ENCODE data around the gene ZNF710. TPM values are rescaled to one million over a fixed set of nuclear protein-coding genes. Genes with fewer than 3 reads are reported as not detected.

Gene ZNF710
- total and polyA plus RNA-seq, 2 of the 13 experiments (the other 11 are each of a cell fraction or from before 2014, with no cell fraction given): 4.7 to 20.6 TPM

- ChIA-PET POLR2A (no interaction called here), CTCF (ENCODE audit: low intra/inter-chr PET ratio, low total read pairs) (no interaction called here)
- DNase-seq (ENCODE audit: low spot score) (no peak), FAIRE-seq (no peak), ATAC-seq (no peak)
- Histone ChIP-seq H3K4me3 (replicated peaks in 1 of 3; ENCODE audit: insufficient read depth in 1 of 3, low read depth in 2 of 3, low read length in 3 of 3) (no peak overlapping the region), H3K9ac (ENCODE audit: insufficient read depth, low read depth, low read length) (no peak overlapping the region), H3K4me2 (ENCODE audit: low read depth, low read length) (no peak overlapping the region), H3K27ac (ENCODE audit: extremely low read length, insufficient read depth, low read length) (no peak overlapping the region), H3K79me2 (ENCODE audit: insufficient read depth, low read length) (no peaks in the 10 kb centered on the region), H4K20me1 (ENCODE audit: insufficient read depth, low read length) (no peaks in the 10 kb centered on the region), H3K9me3 (ENCODE audit: low read length) (no peaks in the 10 kb centered on the region), H3K4me1 (ENCODE audit: insufficient read depth, low read length) (no peaks in the 10 kb centered on the region), H2AFZ (ENCODE audit: low read length) (no peak overlapping the region), H3K27me3 (ENCODE audit: control insufficient read depth in 1 of 2, insufficient read depth in 2 of 2, low read length in 2 of 2) (no peaks in the 10 kb centered on the region; a peak in 2 of 5 replicates), H3K36me3 (replicated peaks in 1 of 2; ENCODE audit: control insufficient read depth in 1 of 2, insufficient read depth in 2 of 2, low read length in 2 of 2) (no peaks in the 10 kb centered on the region)
- intact Hi-C loops (cut with micrococcal nuclease; ENCODE audit: unreplicated experiment) (no loop called here), in situ Hi-C loops (cut with HindIII; ENCODE audit: extremely low pct_ligation_motif_present, low pct_unique_long_range_greater_than_20kb) (no loop called here)
- BruUV-seq (replicated peaks): no TSS peak
- WGBS (ENCODE audit: low lambda C conversion rate): 19% methylated on average over 4 of the region's 4 CpGs
- TF ChIP-seq NR2F6 (IDR thresholded peaks at IDR 0.05): no peak
- TF ChIP-seq NR2F6 (CRISPR knock-in tag; IDR thresholded peaks at IDR 0.05): no peak
- TF ChIP-seq HNF4G (IDR thresholded peaks at IDR 0.05; ENCODE audit: borderline replicate concordance, low read depth, low read length): no peak
- TF ChIP-seq HNF4G (CRISPR knock-in tag; IDR thresholded peaks at IDR 0.05; ENCODE audit: borderline replicate concordance, low read depth): no peak
- TF ChIP-seq ZNF678 (CRISPR knock-in tag; IDR thresholded peaks at IDR 0.05): no peak
- TF ChIP-seq MYC (CRISPR knock-in tag; IDR thresholded peaks at IDR 0.05; ENCODE audit: borderline replicate concordance): no peak
These were observed 33.2 kb upstream of the ZNF710 start for GRCh38 chr15:89967881-89968280.

DNA sequence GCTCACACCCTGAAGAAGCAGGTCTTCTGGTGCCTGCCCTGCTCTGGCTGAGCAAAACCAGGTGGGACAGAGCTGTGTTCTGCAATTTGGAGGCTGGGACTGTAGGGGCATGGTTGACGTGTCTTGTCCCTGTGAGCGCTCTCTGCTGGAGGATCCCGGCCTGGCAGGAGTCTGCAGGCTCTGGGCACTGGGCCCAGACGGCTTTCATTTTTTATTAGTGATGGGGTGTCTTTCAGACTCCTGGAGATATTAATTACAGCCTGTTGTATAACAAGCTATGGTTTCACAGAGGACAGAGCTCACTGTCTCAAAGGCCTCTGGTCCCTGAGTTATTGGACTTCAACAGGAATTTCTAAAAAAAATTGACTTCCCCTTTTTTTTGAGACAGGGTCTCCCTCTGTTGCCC is 29.5 kb upstream of the ZNF710 start:
- TF ChIP-seq STAG1 (CRISPR knock-in tag; IDR thresholded peaks at IDR 0.05) (peak; percentile 74), CTCF (CRISPR knock-in tag; IDR thresholded peaks at IDR 0.05) (peak; percentile 75), SRF (IDR thresholded peaks at IDR 0.05; ENCODE audit: low read depth, low read length) (no peak), XRCC5 (optimal IDR thresholded peaks at IDR 0.05; ENCODE audit: low read length) (peak; percentile 76), ZBTB20 (CRISPR knock-in tag; IDR thresholded peaks at IDR 0.05; ENCODE audit: borderline replicate concordance, low read depth) (no peak), RAD21 (CRISPR knock-in tag; IDR thresholded peaks at IDR 0.05) (peak; percentile 75; the same call in 1 of the 2 replicates), SMC3 (IDR thresholded peaks at IDR 0.05; ENCODE audit: low read length) (peak; percentile 59), CREM (IDR thresholded peaks at IDR 0.05) (peak; percentile 43; the same call in 1 of the 2 replicates), CREM (CRISPR knock-in tag; IDR thresholded peaks at IDR 0.05) (no peak), FOSL2 (CRISPR knock-in tag; IDR thresholded peaks at IDR 0.05) (0 out of 2 replicates have a peak, but pooled peaks have one; percentile 15), CREB1 (IDR thresholded peaks at IDR 0.05) (no peak), CREB1 (CRISPR knock-in tag; IDR thresholded peaks at IDR 0.05) (peak; percentile 36; the same call in 1 of the 2 replicates)
- no peak overlapping the region for H3K9ac ChIP-seq (ENCODE audit: insufficient read depth, low read depth, low read length)
- CTCF ChIA-PET (ENCODE audit: low intra/inter-chr PET ratio, low total read pairs): interaction anchor here (1.1 to 2.5 kb wide), 3 partner anchors 73 to 100 kb away, joined by 4 to 19 read pairs (median 5); no protein-coding TSS in a partner anchor
- H3K27ac ChIP-seq (ENCODE audit: extremely low read length, insufficient read depth, low read length): no peak overlapping the region
- FAIRE-seq: peak; percentile 62
- no peaks in the 10 kb centered on the region for H3K9me3 ChIP-seq (ENCODE audit: low read length)
- no peak overlapping the region for H3K4me3 ChIP-seq (replicated peaks in 1 of 3; ENCODE audit: insufficient read depth in 1 of 3, low read depth in 2 of 3, low read length in 3 of 3)
- no peaks in the 10 kb centered on the region for H3K79me2 ChIP-seq (ENCODE audit: insufficient read depth, low read length)
- ATAC-seq: peak; percentile 100
- no peak overlapping the region for H3K4me2 ChIP-seq (ENCODE audit: low read depth, low read length)
- no peak overlapping the region for H2AFZ ChIP-seq (ENCODE audit: low read length)
- H4K20me1 ChIP-seq (ENCODE audit: insufficient read depth, low read length): no peaks in the 10 kb centered on the region
- no peaks in the 10 kb centered on the region; the same call in none of the 2 replicates for H3K4me1 ChIP-seq (ENCODE audit: insufficient read depth, low read length)
- no peaks in the 10 kb centered on the region for H3K27me3 ChIP-seq (ENCODE audit: control insufficient read depth in 1 of 2, insufficient read depth in 2 of 2, low read length in 2 of 2)
- in situ Hi-C loops (cut with HindIII; ENCODE audit: extremely low pct_ligation_motif_present, low pct_unique_long_range_greater_than_20kb): loop anchor here (5.0 kb wide), 1 partner anchor 59 kb away; the partner anchor contains the start of gene ARPIN
- no CpG with 5 or more reads among the region's 4 CpGs for WGBS (ENCODE audit: low lambda C conversion rate)
- no TSS peak for BruUV-seq (replicated peaks)
- peak; percentile 62 for DNase-seq (ENCODE audit: low spot score)
- H3K36me3 ChIP-seq (replicated peaks in 1 of 2; ENCODE audit: control insufficient read depth in 1 of 2, insufficient read depth in 2 of 2, low read length in 2 of 2): no peaks in the 10 kb centered on the region
- POLR2A ChIA-PET: interaction anchor here (1.2 kb wide), 1 partner anchor 59 kb away, joined by 5 read pairs; the partner anchor contains the start of gene ARPIN
- intact Hi-C loops (cut with micrococcal nuclease; ENCODE audit: unreplicated experiment): loop anchor here (1.0 to 2.0 kb wide), 2 partner anchors 73 to 231 kb away; no protein-coding TSS in a partner anchor

Measured in HepG2 (cell line).